CD4-positive, alpha-beta memory T cell (primary cell): ENCODE results near the gene SYMPK. TPM values are rescaled to one million over a fixed set of nuclear protein-coding genes. Genes with fewer than 3 reads are reported as not detected.

Source experiments
- CTCF ChIA-PET: fragments of 350-600 bp; sonication (Branson Sonifier 250); formaldehyde crosslinking; loops from one replicate; lab custom pipeline; 2021; ENCODE audit warnings: inconsistent platforms; ENCODE audit not compliant: partially characterized antibody; lab: Charles Lee
- POLR2A ChIA-PET: fragments of 350-600 bp; sonication (Branson Sonifier 250); formaldehyde crosslinking; loops from one replicate; lab custom pipeline; 2021; ENCODE audit not compliant: partially characterized antibody; lab: Charles Lee
- DNase-seq, 5 donors: peaks; one replicate each; pipeline versions ENCODE4 v3.0.0 to v3.0.0-alpha.2; 2020 to 2022; ENCODE audit warnings: mixed read lengths in 1 of 5
- H3K27ac ChIP-seq: one replicate; pipeline ENCODE4 v1.7.0; 2013; ENCODE audit warnings: low read depth, low read length
- H3K27me3 ChIP-seq: 2 replicates; pipeline ENCODE4 v1.7.0; 2013; ENCODE audit warnings: mild to moderate bottlenecking, low read length, moderate library complexity; ENCODE audit not compliant: insufficient read depth
- H3K36me3 ChIP-seq: 2 replicates; pipeline ENCODE4 v1.7.0; 2013; ENCODE audit warnings: mild to moderate bottlenecking, low read length, moderate library complexity; ENCODE audit not compliant: insufficient read depth
- H3K4me1 ChIP-seq: 2 replicates; pipeline ENCODE4 v1.7.0; 2013; ENCODE audit warnings: mild to moderate bottlenecking, low read length, moderate library complexity; ENCODE audit not compliant: insufficient read depth
- H3K4me3 ChIP-seq, 2 donors: one replicate each; pipeline ENCODE4 v1.7.0; 2013; ENCODE audit warnings: low read length in 2 of 2, mild to moderate bottlenecking in 1 of 2
- H3K9me3 ChIP-seq, 2 donors: one replicate each; pipeline ENCODE4 v1.7.0; 2013; ENCODE audit warnings: low read length in 2 of 2, control low read depth in 1 of 2; ENCODE audit not compliant: control insufficient read depth in 1 of 2
- H3K27ac Mint-ChIP-seq, 7 donors: one replicate each; pipeline ENCODE4 v1.8.0; 2020 to 2021; ENCODE audit warnings: mixed read lengths in 7 of 7, mild to moderate bottlenecking in 6 of 7, inconsistent platforms in 3 of 7, moderate library complexity in 3 of 7
- H3K27me3 Mint-ChIP-seq, 2 donors: one replicate each; pipeline ENCODE4 v1.8.0; 2020 to 2021; ENCODE audit warnings: mixed read lengths in 2 of 2
- H3K36me3 Mint-ChIP-seq, 2 donors: one replicate each; pipeline ENCODE4 v1.8.0; 2020 to 2021; ENCODE audit warnings: mixed read lengths in 2 of 2, inconsistent platforms in 1 of 2, mild to moderate bottlenecking in 1 of 2
- H3K4me1 Mint-ChIP-seq, 4 donors: one replicate each; pipeline ENCODE4 v1.8.0; 2020 to 2021; ENCODE audit warnings: mixed read lengths in 4 of 4, mild to moderate bottlenecking in 1 of 4
- H3K4me3 Mint-ChIP-seq, 8 donors: one replicate each; pipeline ENCODE4 v1.8.0; 2020 to 2021; ENCODE audit warnings: mixed read lengths in 8 of 8, mild to moderate bottlenecking in 7 of 8, moderate library complexity in 6 of 8, inconsistent platforms in 3 of 8
- H3K9me3 Mint-ChIP-seq, 8 donors: one replicate each; pipeline ENCODE4 v1.8.0; 2020 to 2021; ENCODE audit warnings: mixed read lengths in 8 of 8, mild to moderate bottlenecking in 5 of 8, inconsistent platforms in 3 of 8, moderate library complexity in 1 of 8
- intact Hi-C: fragments of 100-400 bp; cut with micrococcal nuclease; formaldehyde crosslinking; loops from one replicate; pipeline ENCODE4 v1.15.1; 2023
- polyA plus RNA-seq, 2 donors: library from polyadenylated mRNA; unstranded; fragments of 300-500 nt; fragmentation: Illumina TruSeq; gene quantifications; one replicate each; pipeline ENCODE4 v1.2.3, GENCODE V29; 2021
- total RNA-seq, 2 experiments: library from RNA; stranded (reverse); gene quantifications; one replicate each; pipeline ENCODE4 v1.2.3, GENCODE V29; 2021

SYMPK gene
- total and polyA plus RNA-seq, 4 experiments from 2014 or later, result 6.0 to 98.2 (median 55.7) TPM

GRCh38 chr19:45778010-45778661 lies 84.8 kb downstream of the SYMPK start:
- Histone ChIP-seq H3K27me3 (peaks cover 13% of the 10 kb centered on the region), H3K4me3 (no peak overlapping the region), H3K36me3 (no peaks in the 10 kb centered on the region), H3K4me1 (peaks cover 20% of the 10 kb centered on the region), H3K9me3 (no peaks in the 10 kb centered on the region), H3K27ac (no peak overlapping the region)
- POLR2A ChIA-PET, result interaction anchor here (1.3 kb wide), 1 partner anchor 14 kb away, joined by 4 read pairs; no protein-coding TSS in a partner anchor
- peaks cover 7% of the 10 kb centered on the region in 2 donors for H3K36me3 Mint-ChIP-seq
- no peak for DNase-seq
- peaks cover 12 to 26% (median 18%) of the 10 kb centered on the region in 4 donors for H3K4me1 Mint-ChIP-seq
- no peak overlapping the region for H3K27ac Mint-ChIP-seq
- CTCF ChIA-PET, result interaction anchor here (2.5 kb wide), 2 partner anchors 8 to 22 kb away, joined by 14 to 28 read pairs; partner anchors contain the start of gene SIX5
- no peaks in the 10 kb centered on the region for H3K9me3 Mint-ChIP-seq
- intact Hi-C loops, result no loop called here
- H3K4me3 Mint-ChIP-seq, result peak overlapping the region in 1 of 8 donors; percentile 86
- peaks cover 4 to 14% of the 10 kb centered on the region in 2 donors for H3K27me3 Mint-ChIP-seq

- Histone ChIP-seq H3K27me3 (peaks cover 13% of the 10 kb centered on the region), H3K4me3 (no peak overlapping the region), H3K36me3 (no peaks in the 10 kb centered on the region), H3K27ac (no peak overlapping the region), H3K4me1 (peaks cover 20% of the 10 kb centered on the region), H3K9me3 (no peaks in the 10 kb centered on the region)
- no peak overlapping the region for H3K4me3 Mint-ChIP-seq
- intact Hi-C loops, result no loop called here
- H3K27ac Mint-ChIP-seq, result no peak overlapping the region
- DNase-seq, result no peak
- peaks cover 4 to 14% of the 10 kb centered on the region in 2 donors for H3K27me3 Mint-ChIP-seq
- no peaks in the 10 kb centered on the region for H3K9me3 Mint-ChIP-seq
- CTCF ChIA-PET, result interaction anchor here (1.1 kb wide), 1 partner anchor 22 kb away, joined by 4 read pairs; no protein-coding TSS in a partner anchor
- peaks cover 7% of the 10 kb centered on the region in 2 donors for H3K36me3 Mint-ChIP-seq
- H3K4me1 Mint-ChIP-seq, result peaks cover 12 to 26% (median 18%) of the 10 kb centered on the region in 4 donors
- POLR2A ChIA-PET, result no interaction called here
Measured at GRCh38 chr19:45777395-45777961, 85.5 kb downstream of the SYMPK start.

DNA sequence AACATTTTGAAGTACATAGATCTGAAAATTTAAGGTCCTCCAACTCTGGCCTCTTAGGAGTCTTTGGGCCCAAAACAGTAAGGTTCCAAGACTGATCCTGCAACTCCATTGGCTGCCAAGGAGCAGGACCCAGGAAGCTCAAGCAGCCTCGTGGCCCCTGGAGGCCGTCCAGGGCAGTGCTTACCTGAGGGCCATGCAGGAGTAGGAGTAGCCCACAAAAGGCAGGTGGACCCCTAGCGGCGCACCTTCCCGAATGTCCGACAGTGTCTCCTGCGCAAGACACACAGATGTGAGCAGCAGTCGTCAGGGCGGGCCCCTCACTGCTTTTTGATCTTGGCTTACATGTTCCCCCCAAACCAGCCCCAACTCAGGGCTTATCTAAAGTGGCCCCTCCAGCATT lies 88.2 kb downstream of the SYMPK start:
- ChIA-PET CTCF (no interaction called here), POLR2A (no interaction called here)
- peaks cover 7 to 9% of the 10 kb centered on the region in 2 donors for H3K36me3 Mint-ChIP-seq
- H3K4me1 Mint-ChIP-seq, result peaks cover 9 to 35% (median 14%) of the 10 kb centered on the region in 4 donors
- Histone ChIP-seq H3K27ac (no peak overlapping the region), H3K4me1 (peaks cover 26% of the 10 kb centered on the region), H3K4me3 (no peak overlapping the region), H3K9me3 (no peaks in the 10 kb centered on the region), H3K36me3 (no peaks in the 10 kb centered on the region), H3K27me3 (peaks cover 6% of the 10 kb centered on the region)
- H3K9me3 Mint-ChIP-seq, result peaks cover 0 to 3% (median 0%) of the 10 kb centered on the region in 8 donors
- no peak overlapping the region for H3K27ac Mint-ChIP-seq
- DNase-seq, result no peak
- intact Hi-C loops, result loop anchor here (5.0 kb wide), 1 partner anchor 243 kb away; no protein-coding TSS in a partner anchor
- H3K27me3 Mint-ChIP-seq, result peaks cover 2 to 15% of the 10 kb centered on the region in 2 donors
- H3K4me3 Mint-ChIP-seq, result no peak overlapping the region

DNA sequence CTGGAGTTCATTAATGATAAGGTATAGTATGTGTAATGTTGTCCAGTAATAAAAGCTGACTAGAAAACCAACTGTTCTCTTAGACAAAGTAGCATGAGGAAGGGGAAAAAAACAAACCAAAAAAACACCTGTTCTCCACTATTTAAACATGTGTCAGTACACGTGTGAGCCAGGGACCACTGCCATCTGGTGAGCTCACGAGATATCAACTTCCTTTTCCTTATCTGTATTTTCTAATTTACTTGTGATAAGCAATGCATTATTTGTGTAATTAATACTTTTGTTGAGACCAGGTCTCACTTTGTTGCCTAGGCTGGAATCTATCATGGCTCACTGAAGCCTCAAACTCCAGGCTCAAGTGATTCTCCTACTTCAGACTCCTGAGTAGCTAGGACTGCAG lies 89.6 kb downstream of the SYMPK start:
- ChIA-PET CTCF (interaction anchor here (1.0 to 2.5 kb wide), 3 partner anchors 26 to 86 kb away, joined by 3 to 30 read pairs (median 4); no protein-coding TSS in a partner anchor), POLR2A (interaction anchor here (0.8 to 6.9 kb wide), 4 partner anchors 14 to 41 kb away, joined by 3 to 84 read pairs (median 6); partner anchors contain the start of gene DMWD)
- Mint-ChIP-seq H3K4me1 (peaks cover 1 to 31% (median 5%) of the 10 kb centered on the region in 4 donors), H3K27ac (peak overlapping the region in 1 of 7 donors; percentile 29), H3K36me3 (peaks cover 0 to 4% of the 10 kb centered on the region in 2 donors), H3K27me3 (peaks cover 1 to 6% of the 10 kb centered on the region in 2 donors), H3K4me3 (no peak overlapping the region), H3K9me3 (peaks cover 0 to 3% (median 0%) of the 10 kb centered on the region in 8 donors)
- Histone ChIP-seq H3K36me3 (no peaks in the 10 kb centered on the region), H3K4me3 (no peak overlapping the region), H3K27me3 (no peaks in the 10 kb centered on the region), H3K9me3 (no peaks in the 10 kb centered on the region), H3K27ac (no peak overlapping the region), H3K4me1 (peaks cover 17% of the 10 kb centered on the region)
- intact Hi-C loops, result loop anchor here (5.0 kb wide), 1 partner anchor 244 kb away; no protein-coding TSS in a partner anchor
- DNase-seq, result no peak

DNA sequence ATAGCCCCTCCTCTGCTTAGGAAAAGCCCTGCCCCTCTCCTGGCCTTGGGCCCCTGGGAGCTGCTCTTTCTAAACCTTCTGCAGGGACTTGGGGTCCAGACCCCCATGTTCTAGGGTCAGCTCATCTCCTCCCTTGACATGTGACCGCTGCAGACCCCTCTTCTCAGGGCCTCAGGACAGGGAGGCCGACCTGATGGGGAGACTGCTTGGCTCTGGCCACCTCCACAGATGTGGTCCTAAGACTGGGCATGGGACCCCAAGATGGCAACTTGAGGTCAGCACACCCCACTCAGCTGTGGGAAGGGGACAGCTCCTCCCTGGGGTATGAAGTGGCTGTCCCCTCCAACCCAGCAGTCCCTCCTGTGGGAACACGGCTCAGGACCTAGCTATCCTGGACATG lies 90.0 kb downstream of the SYMPK start:
- Histone ChIP-seq H3K4me1 (peaks cover 19% of the 10 kb centered on the region), H3K27ac (no peak overlapping the region), H3K9me3 (no peaks in the 10 kb centered on the region), H3K27me3 (no peaks in the 10 kb centered on the region), H3K4me3 (no peak overlapping the region), H3K36me3 (no peaks in the 10 kb centered on the region)
- Mint-ChIP-seq H3K4me1 (peaks cover 1 to 30% (median 5%) of the 10 kb centered on the region in 4 donors), H3K27ac (no peak overlapping the region), H3K4me3 (no peak overlapping the region), H3K36me3 (peaks cover 0 to 4% of the 10 kb centered on the region in 2 donors), H3K9me3 (peaks cover 0 to 3% (median 0%) of the 10 kb centered on the region in 8 donors), H3K27me3 (peaks cover 1 to 6% of the 10 kb centered on the region in 2 donors)
- intact Hi-C loops, result loop anchor here (5.0 kb wide), 1 partner anchor 244 kb away; no protein-coding TSS in a partner anchor
- ChIA-PET CTCF (interaction anchor here (1.0 to 2.5 kb wide), 4 partner anchors 19 to 86 kb away, joined by 3 to 30 read pairs (median 4); no protein-coding TSS in a partner anchor), POLR2A (interaction anchor here (0.8 to 6.9 kb wide), 4 partner anchors 15 to 41 kb away, joined by 3 to 84 read pairs (median 6); partner anchors contain the start of gene DMWD)
- no peak for DNase-seq

DNA sequence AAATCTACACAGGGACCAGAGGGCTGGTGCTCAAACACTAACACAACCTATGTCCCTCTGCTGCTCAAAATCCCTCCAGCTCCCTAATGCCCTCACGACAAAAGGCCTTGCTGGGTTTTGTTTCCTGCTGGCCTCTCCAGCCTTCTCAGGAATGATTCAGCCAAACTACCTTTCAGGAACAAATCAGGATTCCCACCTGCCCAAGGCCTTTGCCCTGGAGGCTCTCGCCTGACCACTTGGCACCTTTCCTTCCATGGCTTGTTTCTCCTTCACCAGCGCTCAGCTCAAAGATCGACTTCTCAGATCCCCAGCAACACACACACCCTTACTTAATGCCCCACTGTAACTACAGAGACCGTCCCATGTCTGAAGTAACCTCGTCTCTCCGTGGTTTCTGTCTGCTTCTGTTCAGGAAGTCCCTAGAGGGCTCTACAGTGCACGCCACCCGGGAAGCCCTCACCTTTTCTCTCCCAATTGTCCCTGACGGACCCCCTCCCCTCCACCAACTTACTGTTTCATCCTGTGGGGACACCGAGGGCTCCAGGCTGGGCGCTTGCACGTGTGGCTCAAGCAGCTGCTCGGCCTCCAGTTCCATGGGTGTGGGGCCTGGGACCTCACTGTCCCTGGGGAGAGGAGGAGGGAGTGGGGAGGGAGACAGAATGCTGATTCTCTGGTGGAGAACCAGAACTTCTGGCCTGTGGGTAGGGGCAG lies 90.7 kb downstream of the SYMPK start:
- no peaks in the 10 kb centered on the region for H3K9me3 ChIP-seq
- H3K27ac ChIP-seq, result no peak overlapping the region
- H3K36me3 Mint-ChIP-seq, result peaks cover 0 to 4% of the 10 kb centered on the region in 2 donors
- H3K4me1 Mint-ChIP-seq, result peaks cover 1 to 30% (median 5%) of the 10 kb centered on the region in 4 donors
- H3K4me1 ChIP-seq, result peaks cover 22% of the 10 kb centered on the region
- H3K27me3 Mint-ChIP-seq, result peaks cover 1 to 6% of the 10 kb centered on the region in 2 donors
- ChIA-PET CTCF (interaction anchor here (1.3 to 2.5 kb wide), 2 partner anchors 19 to 27 kb away, joined by 3 to 30 read pairs; no protein-coding TSS in a partner anchor), POLR2A (interaction anchor here (0.8 to 6.9 kb wide), 5 partner anchors 10 to 42 kb away, joined by 3 to 84 read pairs (median 4); partner anchors contain the start of genes DMPK and DMWD)
- no peaks in the 10 kb centered on the region for H3K36me3 ChIP-seq
- intact Hi-C loops, result loop anchor here (5.0 kb wide), 1 partner anchor 245 kb away; no protein-coding TSS in a partner anchor
- no peaks in the 10 kb centered on the region for H3K27me3 ChIP-seq
- H3K4me3 Mint-ChIP-seq, result peak overlapping the region in 5 of 8 donors; percentile 9 to 43 (median 24)
- H3K27ac Mint-ChIP-seq, result peak overlapping the region in 2 of 7 donors; percentile 1 to 84
- peaks cover 0 to 3% (median 0%) of the 10 kb centered on the region in 8 donors for H3K9me3 Mint-ChIP-seq
- DNase-seq, result no peak
- no peak overlapping the region for H3K4me3 ChIP-seq
